ENCODE results near the gene SLC25A1. TPM values are rescaled to one million over a fixed set of nuclear protein-coding genes. Genes with fewer than 3 reads are reported as not detected.
"Not testable (repeated sequence)": the region's sequence is repeated elsewhere in the genome, so short reads cannot be mapped to it uniquely, and the experiment has no call there.

The SLC25A1 gene
- total and polyA plus RNA-seq, 2 of the 4 experiments (the other 2 are of a cell fraction): 41.0 to 56.5 TPM

- no peaks in the 10 kb centered on the region for H3K79me1 ChIP-seq (ENCODE audit: low read depth in 1 of 2, low read length in 2 of 2)
- in situ Hi-C loops (cut with MboI; ENCODE audit: low sequenced_read_pairs) (no loop called here), dilution Hi-C loops (cut with HindIII; ENCODE audit: low sequenced_read_pairs, unreplicated experiment) (no loop called here), intact Hi-C loops (cut with micrococcal nuclease) (no loop called here)
- H3K4me3 ChIP-seq (ENCODE audit: insufficient read depth, low read depth, low read length): no peak overlapping the region
- ChIA-PET POLR2A (ENCODE audit: unreplicated experiment) (no interaction called here), CTCF (no interaction called here)
- no peak overlapping the region for H2AK5ac ChIP-seq (ENCODE audit: low read depth, low read length)
- H3K4ac ChIP-seq (ENCODE audit: low read depth, low read length): no peak overlapping the region
- no peak overlapping the region for H2AK9ac ChIP-seq (replicated peaks; ENCODE audit: low read depth, low read length, poor library complexity)
- H3K9me3 ChIP-seq (ENCODE audit: control insufficient read depth, insufficient read depth, low read length): no peaks in the 10 kb centered on the region
- no TSS peak for BruUV-seq (replicated peaks)
- ATAC-seq (ENCODE audit: low read depth): no peak
- H2BK15ac ChIP-seq (ENCODE audit: low read depth, low read length): no peak overlapping the region
- TF ChIP-seq CHD1 (IDR thresholded peaks at IDR 0.05; ENCODE audit: low read depth, low read length) (no peak), CEBPB (IDR thresholded peaks at IDR 0.05; ENCODE audit: low read depth, low read length) (0 out of 2 replicates have a peak, but pooled peaks have one; percentile 31), SMC3 (IDR thresholded peaks at IDR 0.05; ENCODE audit: low read depth, low read length) (no peak)
- no peak overlapping the region for H4K8ac ChIP-seq (ENCODE audit: low read depth in 2 of 2, low read length in 2 of 2)
- H2AFZ ChIP-seq (replicated peaks; ENCODE audit: low read length, poor library complexity): no peak overlapping the region
- WGBS, 2 experiments (ENCODE audit: extremely low coverage in 2 of 2, insufficient read length in 1 of 2): 52% methylated on average over 7 of the region's 8 CpGs; no CpG with 5 or more reads in 1 of the 2 experiments
- H2BK5ac ChIP-seq (ENCODE audit: low read depth, low read length, poor library complexity, severe bottlenecking): no peak overlapping the region
- peaks cover 5% of the 10 kb centered on the region; the same call in 1 of the 2 replicates for H3K36me3 ChIP-seq (ENCODE audit: control insufficient read depth, insufficient read depth, low read length)
- H4K91ac ChIP-seq (ENCODE audit: insufficient read depth, low read depth, low read length): no peak overlapping the region
- H3K4me1 ChIP-seq (ENCODE audit: control insufficient read depth, insufficient read depth, low read length): no peaks in the 10 kb centered on the region
- no peak overlapping the region for H3K18ac ChIP-seq (ENCODE audit: low read depth, low read length)
- H3K9ac ChIP-seq (ENCODE audit: low read depth, low read length): no peak overlapping the region
- H3K27me3 ChIP-seq (ENCODE audit: control insufficient read depth, insufficient read depth, low read length): no peaks in the 10 kb centered on the region
- H3K56ac ChIP-seq (ENCODE audit: extremely low read depth, insufficient read depth, low read length): no peak overlapping the region
- 0 out of 2 replicates have a peak, but pooled peaks cover 2% of the 10 kb centered on the region for H3K9me1 ChIP-seq (ENCODE audit: insufficient read depth, low read length)
- H3K27ac ChIP-seq (ENCODE audit: insufficient read depth, low read length): no peak overlapping the region
- no peak for DNase-seq
- no peaks in the 10 kb centered on the region for H4K20me1 ChIP-seq (ENCODE audit: insufficient read depth, low read length)
- H4K5ac ChIP-seq (ENCODE audit: low read depth, low read length): no peak overlapping the region
- H3K23ac ChIP-seq (ENCODE audit: low read depth, low read length): no peak overlapping the region
- no peak overlapping the region for H2BK120ac ChIP-seq (ENCODE audit: low read depth, low read length)
- no peak overlapping the region for H2BK20ac ChIP-seq (ENCODE audit: low read depth, low read length)
- no peak overlapping the region for H3K4me2 ChIP-seq (ENCODE audit: low read depth, low read length)
- no peak overlapping the region for H3K14ac ChIP-seq (replicated peaks; ENCODE audit: low read depth, low read length)
Observed at GRCh38 chr22:19203834-19204233, 25.3 kb upstream of the SLC25A1 start.

DNA sequence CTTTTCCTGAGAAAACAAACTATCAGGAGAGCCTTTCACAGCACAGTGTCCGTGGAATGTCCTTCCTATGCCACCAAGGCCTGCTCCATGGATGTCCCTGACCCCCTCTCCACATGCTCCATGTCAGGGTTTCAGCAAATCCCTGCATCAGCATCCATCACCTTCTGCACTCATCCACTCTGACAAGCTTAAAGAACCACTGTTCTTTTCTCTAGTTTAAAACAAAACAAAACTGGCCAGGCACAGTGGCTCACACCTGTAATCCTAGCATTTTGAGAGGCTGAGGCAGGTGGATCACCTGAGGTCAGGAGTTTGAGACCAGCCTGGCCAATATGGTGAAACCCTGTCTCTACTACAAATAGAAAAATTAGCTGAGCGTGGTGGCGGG, 24.3 kb upstream of the SLC25A1 start:
- H2BK15ac ChIP-seq (ENCODE audit: low read depth, low read length); DNase-seq; H3K27me3 ChIP-seq (ENCODE audit: control insufficient read depth, insufficient read depth, low read length); CTCF ChIA-PET; H2AFZ ChIP-seq (replicated peaks; ENCODE audit: low read length, poor library complexity); H3K9me1 ChIP-seq (ENCODE audit: insufficient read depth, low read length); H3K27ac ChIP-seq (ENCODE audit: insufficient read depth, low read length); H2AK5ac ChIP-seq (ENCODE audit: low read depth, low read length); H3K23ac ChIP-seq (ENCODE audit: low read depth, low read length); H3K4ac ChIP-seq (ENCODE audit: low read depth, low read length); dilution Hi-C loops (cut with HindIII; ENCODE audit: low sequenced_read_pairs, unreplicated experiment); POLR2A ChIA-PET (ENCODE audit: unreplicated experiment); H2AK9ac ChIP-seq (replicated peaks; ENCODE audit: low read depth, low read length, poor library complexity); H3K36me3 ChIP-seq (ENCODE audit: control insufficient read depth, insufficient read depth, low read length); H4K5ac ChIP-seq (ENCODE audit: low read depth, low read length); H2BK20ac ChIP-seq (ENCODE audit: low read depth, low read length); in situ Hi-C loops (cut with MboI; ENCODE audit: low sequenced_read_pairs); H3K9ac ChIP-seq (ENCODE audit: low read depth, low read length); H2BK120ac ChIP-seq (ENCODE audit: low read depth, low read length); H3K18ac ChIP-seq (ENCODE audit: low read depth, low read length); H3K4me3 ChIP-seq (ENCODE audit: insufficient read depth, low read depth, low read length); H2BK5ac ChIP-seq (ENCODE audit: low read depth, low read length, poor library complexity, severe bottlenecking); H3K56ac ChIP-seq (ENCODE audit: extremely low read depth, insufficient read depth, low read length); intact Hi-C loops (cut with micrococcal nuclease); BruUV-seq (replicated peaks); H4K8ac ChIP-seq (ENCODE audit: low read depth in 2 of 2, low read length in 2 of 2); H3K9me3 ChIP-seq (ENCODE audit: control insufficient read depth, insufficient read depth, low read length); H4K20me1 ChIP-seq (ENCODE audit: insufficient read depth, low read length); H3K14ac ChIP-seq (replicated peaks; ENCODE audit: low read depth, low read length); ATAC-seq (ENCODE audit: low read depth); H3K79me1 ChIP-seq (ENCODE audit: low read depth in 1 of 2, low read length in 2 of 2); H3K4me1 ChIP-seq (ENCODE audit: control insufficient read depth, insufficient read depth, low read length); H4K91ac ChIP-seq (ENCODE audit: insufficient read depth, low read depth, low read length); H3K4me2 ChIP-seq (ENCODE audit: low read depth, low read length): not testable (repeated sequence)
- 67% methylated on average over 1 of the region's 3 CpGs; no CpG with 5 or more reads in 1 of the 2 experiments for WGBS, 2 experiments (ENCODE audit: extremely low coverage in 2 of 2, insufficient read length in 1 of 2)
